ENCODE results near the gene ANKEF1. TPM values are rescaled to one million over a fixed set of nuclear protein-coding genes. Genes with fewer than 3 reads are reported as not detected.

Gene ANKEF1
- total RNA-seq, 2 experiments from 2014 or later = 4.8 to 7.3 TPM

- no peaks in the 10 kb centered on the region for H3K36me3 Mint-ChIP-seq
- CTCF ChIA-PET = no interaction called here
- H3K9me3 Mint-ChIP-seq (ENCODE audit: low read depth) = no peaks in the 10 kb centered on the region
- H3K4me1 Mint-ChIP-seq = no peaks in the 10 kb centered on the region
- H3K4me3 Mint-ChIP-seq = no peak overlapping the region
- H3K27ac Mint-ChIP-seq = no peak overlapping the region
- H3K27me3 Mint-ChIP-seq = peaks cover 18% of the 10 kb centered on the region
- ATAC-seq (no peak), DNase-seq (no peak)
These were observed 43.6 kb downstream of the ANKEF1 start for GRCh38 chr20:10078403-10078802.

- peaks cover 12% of the 10 kb centered on the region for H3K27me3 Mint-ChIP-seq
- H3K4me1 Mint-ChIP-seq = no peaks in the 10 kb centered on the region
- no peaks in the 10 kb centered on the region for H3K9me3 Mint-ChIP-seq (ENCODE audit: low read depth)
- no peak overlapping the region for H3K27ac Mint-ChIP-seq
- H3K36me3 Mint-ChIP-seq = no peaks in the 10 kb centered on the region
- no peak overlapping the region for H3K4me3 Mint-ChIP-seq
- DNase-seq (no peak), ATAC-seq (no peak)
- CTCF ChIA-PET = no interaction called here
These were observed 45.2 kb downstream of the ANKEF1 start for GRCh38 chr20:10079964-10080363.

- Mint-ChIP-seq H3K27ac (no peak overlapping the region), H3K9me3 (ENCODE audit: low read depth) (no peaks in the 10 kb centered on the region), H3K4me1 (no peaks in the 10 kb centered on the region), H3K36me3 (no peaks in the 10 kb centered on the region), H3K4me3 (no peak overlapping the region), H3K27me3 (peaks cover 8% of the 10 kb centered on the region)
- DNase-seq (no peak), ATAC-seq (no peak)
- CTCF ChIA-PET = no interaction called here
These were observed 45.8 kb downstream of the ANKEF1 start for GRCh38 chr20:10080574-10080973.

- H3K27ac Mint-ChIP-seq = no peak overlapping the region
- ATAC-seq (no peak), DNase-seq (no peak)
- H3K4me1 Mint-ChIP-seq = no peaks in the 10 kb centered on the region
- no peak overlapping the region for H3K4me3 Mint-ChIP-seq
- H3K9me3 Mint-ChIP-seq (ENCODE audit: low read depth) = no peaks in the 10 kb centered on the region
- CTCF ChIA-PET = interaction anchor here (0.7 to 5.8 kb wide), 13 partner anchors 10 to 473 kb away, joined by 3 to 46 read pairs (median 5); no protein-coding TSS in a partner anchor
- H3K27me3 Mint-ChIP-seq = no peaks in the 10 kb centered on the region
- H3K36me3 Mint-ChIP-seq = no peaks in the 10 kb centered on the region
These were observed 55.2 kb downstream of the ANKEF1 start for GRCh38 chr20:10089871-10090587.

- Mint-ChIP-seq H3K9me3 (ENCODE audit: low read depth) (no peaks in the 10 kb centered on the region), H3K27me3 (no peaks in the 10 kb centered on the region), H3K36me3 (no peaks in the 10 kb centered on the region), H3K27ac (no peak overlapping the region), H3K4me3 (no peak overlapping the region), H3K4me1 (no peaks in the 10 kb centered on the region)
- DNase-seq = no peak
- peak; percentile 67 for ATAC-seq
- CTCF ChIA-PET = interaction anchor here (0.7 to 5.8 kb wide), 13 partner anchors 10 to 474 kb away, joined by 3 to 46 read pairs (median 5); no protein-coding TSS in a partner anchor
These were observed 55.9 kb downstream of the ANKEF1 start for GRCh38 chr20:10090588-10091166.

- CTCF ChIA-PET = interaction anchor here (0.9 to 5.8 kb wide), 2 partner anchors 10 to 114 kb away, joined by 3 to 46 read pairs; no protein-coding TSS in a partner anchor
- peaks cover 9% of the 10 kb centered on the region for H3K27me3 Mint-ChIP-seq
- H3K4me1 Mint-ChIP-seq = no peaks in the 10 kb centered on the region
- no peaks in the 10 kb centered on the region for H3K9me3 Mint-ChIP-seq (ENCODE audit: low read depth)
- no peak overlapping the region for H3K27ac Mint-ChIP-seq
- H3K36me3 Mint-ChIP-seq = no peaks in the 10 kb centered on the region
- no peak overlapping the region for H3K4me3 Mint-ChIP-seq
- DNase-seq = no peak
- no peak for ATAC-seq
These were observed 58.4 kb downstream of the ANKEF1 start for GRCh38 chr20:10093087-10093591.

GRCh38 chr20:10094566-10095173 is 59.9 kb downstream of the ANKEF1 start:
- CTCF ChIA-PET = no interaction called here
- Mint-ChIP-seq H3K27ac (no peak overlapping the region), H3K4me3 (no peak overlapping the region), H3K4me1 (no peaks in the 10 kb centered on the region), H3K36me3 (no peaks in the 10 kb centered on the region), H3K9me3 (ENCODE audit: low read depth) (no peaks in the 10 kb centered on the region), H3K27me3 (peaks cover 9% of the 10 kb centered on the region)
- no peak for ATAC-seq
- no peak for DNase-seq

GRCh38 chr20:10096790-10097189 is 62.0 kb downstream of the ANKEF1 start:
- CTCF ChIA-PET = no interaction called here
- peaks cover 9% of the 10 kb centered on the region for H3K27me3 Mint-ChIP-seq

GRCh38 chr20:10105046-10105445 is 70.3 kb downstream of the ANKEF1 start:
- Mint-ChIP-seq H3K4me1 (no peaks in the 10 kb centered on the region), H3K27ac (no peak overlapping the region), H3K4me3 (no peak overlapping the region), H3K27me3 (peaks cover 4% of the 10 kb centered on the region), H3K36me3 (no peaks in the 10 kb centered on the region), H3K9me3 (ENCODE audit: low read depth) (no peaks in the 10 kb centered on the region)
- ATAC-seq (no peak), DNase-seq (no peak)
- CTCF ChIA-PET = interaction anchor here (0.8 kb wide), 1 partner anchor 15 kb away, joined by 3 read pairs; no protein-coding TSS in a partner anchor

More at GRCh38 chr20:10096790-10097189, 62.0 kb downstream of the ANKEF1 start:
- Mint-ChIP-seq H3K27ac (no peak overlapping the region), H3K9me3 (ENCODE audit: low read depth) (no peaks in the 10 kb centered on the region), H3K4me3 (no peak overlapping the region), H3K4me1 (no peaks in the 10 kb centered on the region), H3K36me3 (no peaks in the 10 kb centered on the region)
- ATAC-seq = no peak
- DNase-seq = no peak

Other genes starting within 250 kb of the ANKEF1 start
- not detected for gene PAK5, start 195.9 kb upstream of the ANKEF1 start, total RNA-seq
- 1 to 10 TPM in 1 of 2 experiments, not detected in 1; 1.6 TPM for gene SNAP25, start 183.8 kb downstream of the ANKEF1 start, total RNA-seq

Data from activated CD8-positive, alpha-beta memory T cell treated with anti-CD3 and anti-CD28 coated beads, Interleukin-2, amount 10 ng/mL, durations not matched to agents 7 days and 5 days (primary cell).